Measurements from ENCODE around the gene KRT72. TPM values are rescaled to one million over a fixed set of nuclear protein-coding genes. Genes with fewer than 3 reads are reported as not detected.

The KRT72 gene
- total and polyA plus RNA-seq, 10 donors = 0.52 to 2.2 (median 0.93) TPM; not detected in 1

DNA sequence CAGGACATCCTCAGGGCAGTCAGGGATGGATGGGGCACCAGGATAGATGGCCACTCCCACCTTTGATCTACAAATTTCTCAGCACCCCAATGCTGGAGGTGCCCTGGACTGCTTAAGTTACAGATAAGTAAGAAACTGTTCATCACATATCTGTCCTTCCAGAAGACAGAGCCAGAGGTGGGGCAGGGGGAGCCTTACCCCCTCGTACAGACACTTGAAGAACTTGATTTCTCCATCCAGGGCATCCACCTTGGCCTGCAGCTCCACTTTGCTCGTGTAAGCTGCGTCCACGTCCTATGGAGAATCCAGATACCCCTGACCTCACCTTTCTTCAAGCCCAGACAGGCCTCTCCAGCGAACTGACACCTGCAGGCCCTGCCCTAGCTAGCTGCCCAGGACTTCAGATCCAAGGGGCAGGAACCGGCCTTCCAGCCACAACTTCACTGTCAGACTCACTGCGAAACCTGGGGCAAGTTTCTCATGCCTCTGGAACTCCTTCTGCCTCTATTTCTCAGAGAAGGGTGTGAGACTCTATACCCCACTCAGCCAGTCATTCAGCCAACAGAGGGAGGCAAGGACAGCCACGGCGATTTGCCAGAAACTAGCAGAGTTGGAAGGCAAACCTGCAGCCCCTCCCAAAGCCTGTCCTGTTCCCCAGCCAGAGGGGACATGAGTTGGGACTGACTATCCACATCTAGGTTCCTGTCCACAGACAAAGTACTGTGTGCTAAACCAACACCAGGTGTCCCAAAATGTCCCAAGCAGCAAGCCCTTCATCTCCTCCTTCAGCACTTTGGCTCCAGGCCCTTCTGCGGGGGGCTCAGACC, 13.3 kb upstream of the KRT72 start:
- TF ChIP-seq POLR2A (IDR thresholded peaks at IDR 0.05) (no peak), POLR2AphosphoS5 (IDR thresholded peaks at IDR 0.05) (no peak)
- TF ChIP-seq, protein P1, sequence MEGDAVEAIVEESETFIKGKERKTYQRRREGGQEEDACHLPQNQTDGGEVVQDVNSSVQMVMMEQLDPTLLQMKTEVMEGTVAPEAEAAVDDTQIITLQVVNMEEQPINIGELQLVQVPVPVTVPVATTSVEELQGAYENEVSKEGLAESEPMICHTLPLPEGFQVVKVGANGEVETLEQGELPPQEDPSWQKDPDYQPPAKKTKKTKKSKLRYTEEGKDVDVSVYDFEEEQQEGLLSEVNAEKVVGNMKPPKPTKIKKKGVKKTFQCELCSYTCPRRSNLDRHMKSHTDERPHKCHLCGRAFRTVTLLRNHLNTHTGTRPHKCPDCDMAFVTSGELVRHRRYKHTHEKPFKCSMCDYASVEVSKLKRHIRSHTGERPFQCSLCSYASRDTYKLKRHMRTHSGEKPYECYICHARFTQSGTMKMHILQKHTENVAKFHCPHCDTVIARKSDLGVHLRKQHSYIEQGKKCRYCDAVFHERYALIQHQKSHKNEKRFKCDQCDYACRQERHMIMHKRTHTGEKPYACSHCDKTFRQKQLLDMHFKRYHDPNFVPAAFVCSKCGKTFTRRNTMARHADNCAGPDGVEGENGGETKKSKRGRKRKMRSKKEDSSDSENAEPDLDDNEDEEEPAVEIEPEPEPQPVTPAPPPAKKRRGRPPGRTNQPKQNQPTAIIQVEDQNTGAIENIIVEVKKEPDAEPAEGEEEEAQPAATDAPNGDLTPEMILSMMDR (IDR thresholded peaks at IDR 0.05 in 8 of 11, conservative IDR thresholded peaks at IDR 0.05 in 3 of 11) = no peak
- 79 to 92% (median 88%) methylated on average over 10 of the region's 10 CpGs for WGBS, 5 donors
- H3K4me3 ChIP-seq = no peak overlapping the region
- intact Hi-C loops (cut with DNase I; ENCODE audit: low total_unique reads) = no loop called here
- H3K9me3 ChIP-seq = no peaks in the 10 kb centered on the region
- no peak for DNase-seq
- H3K4me1 ChIP-seq = peaks cover 0 to 10% (median 1%) of the 10 kb centered on the region in 6 donors
- peaks cover 0 to 32% (median 0%) of the 10 kb centered on the region in 7 donors for H3K27me3 ChIP-seq (replicated peaks in 1 of 7)
- no peaks in the 10 kb centered on the region for H3K36me3 ChIP-seq
- no peak overlapping the region for H3K27ac ChIP-seq

DNA sequence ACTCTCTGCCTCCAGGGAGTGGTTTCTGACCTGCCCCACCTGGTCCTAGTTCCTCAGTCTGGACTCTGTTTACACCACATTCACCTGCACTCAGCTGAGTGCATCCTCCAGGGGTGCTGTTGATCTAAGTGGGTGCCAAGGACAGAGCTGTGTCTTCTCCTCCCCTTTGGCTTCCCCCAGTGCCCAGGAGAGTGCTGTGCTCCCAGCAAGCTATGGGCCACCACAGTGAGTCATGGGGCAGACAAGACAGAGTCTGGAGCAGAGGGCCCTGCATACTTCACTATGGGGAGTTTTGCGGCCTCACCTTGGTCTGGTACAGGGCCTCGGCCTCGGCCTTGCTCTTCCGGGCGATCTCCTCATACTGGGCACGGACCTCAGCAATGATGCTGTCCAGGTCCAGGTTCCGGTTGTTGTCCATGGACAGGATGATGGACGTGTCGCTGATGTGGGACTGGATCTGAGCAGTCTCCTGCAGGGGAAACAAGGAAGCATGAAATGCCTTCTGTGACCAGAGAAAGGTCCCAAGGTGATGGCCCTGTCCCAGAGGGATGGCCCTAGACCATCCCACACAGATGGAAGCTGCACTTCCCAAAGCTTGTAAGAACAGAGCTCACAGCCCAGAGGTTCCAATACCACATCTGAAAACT, 12.2 kb upstream of the KRT72 start:
- TF ChIP-seq POLR2AphosphoS5 (IDR thresholded peaks at IDR 0.05) = no peak
- TF ChIP-seq POLR2A (IDR thresholded peaks at IDR 0.05) = no peak
- TF ChIP-seq, protein P1 (IDR thresholded peaks at IDR 0.05 in 8 of 11, conservative IDR thresholded peaks at IDR 0.05 in 3 of 11) = no peak
- H3K4me3 ChIP-seq = no peak overlapping the region
- intact Hi-C loops (cut with DNase I; ENCODE audit: low total_unique reads) = no loop called here
- WGBS, 5 donors = 89 to 96% (median 92%) methylated on average over 9 of the region's 9 CpGs
- H3K36me3 ChIP-seq = no peaks in the 10 kb centered on the region
- no peaks in the 10 kb centered on the region for H3K9me3 ChIP-seq
- H3K4me1 ChIP-seq = peaks cover 0 to 10% (median 1%) of the 10 kb centered on the region in 6 donors
- H3K27ac ChIP-seq = no peak overlapping the region
- H3K27me3 ChIP-seq (replicated peaks in 1 of 7) = peaks cover 0 to 40% (median 0%) of the 10 kb centered on the region in 7 donors
- DNase-seq = no peak

DNA sequence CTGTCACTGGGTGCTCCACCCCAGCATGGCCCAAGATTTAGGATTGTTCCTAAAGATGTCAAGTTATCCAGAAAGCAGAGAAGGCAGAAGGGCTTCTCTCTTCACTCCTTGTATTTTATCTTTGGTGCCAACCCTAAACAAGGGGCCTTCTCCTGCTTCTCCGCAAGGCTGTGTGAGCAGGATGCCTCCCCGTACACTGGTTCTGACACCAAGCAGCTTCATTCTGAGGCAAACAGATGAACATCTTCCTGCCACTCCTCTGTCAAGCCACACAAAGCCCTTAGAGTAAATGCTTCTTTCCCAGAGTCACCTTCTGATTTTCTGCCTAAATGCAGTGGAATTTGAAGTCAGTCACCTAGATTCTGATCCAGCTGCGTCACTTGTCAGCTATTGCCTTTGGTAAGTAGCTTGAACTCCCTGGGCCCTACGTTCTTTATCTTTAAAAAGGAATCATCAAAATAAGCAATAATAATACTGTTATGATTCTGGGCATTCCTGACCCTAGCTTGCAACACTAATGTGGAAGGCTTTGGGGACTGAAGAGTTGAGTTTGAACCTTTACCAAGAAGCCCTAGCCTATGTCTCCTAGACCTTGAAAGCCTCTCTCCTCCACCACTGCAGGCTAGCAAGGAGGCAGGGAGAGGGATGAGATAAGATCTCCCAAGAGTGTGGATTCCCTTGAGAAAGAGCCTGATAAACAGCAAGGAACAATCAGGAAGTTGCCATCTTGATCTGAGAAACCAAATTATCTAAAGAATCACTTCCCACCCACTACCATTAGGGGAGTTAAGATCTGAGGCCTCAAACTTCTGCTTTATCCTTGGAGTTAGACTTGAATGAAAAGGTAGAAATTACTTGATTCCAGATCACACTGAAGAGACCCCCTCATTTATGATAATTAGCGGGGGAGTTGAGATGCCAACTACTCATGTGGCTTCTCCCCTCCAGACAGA, 11.4 kb upstream of the KRT72 start:
- Histone ChIP-seq H3K27me3 (replicated peaks in 1 of 7) (peaks cover 0 to 34% (median 0%) of the 10 kb centered on the region in 7 donors), H3K9me3 (no peaks in the 10 kb centered on the region), H3K4me3 (no peak overlapping the region), H3K4me1 (peaks cover 0 to 10% (median 1%) of the 10 kb centered on the region in 6 donors), H3K36me3 (no peaks in the 10 kb centered on the region), H3K27ac (no peak overlapping the region)
- WGBS, 5 donors = 84 to 92% (median 85%) methylated on average over 5 of the region's 5 CpGs
- DNase-seq = no peak
- intact Hi-C loops (cut with DNase I; ENCODE audit: low total_unique reads) = no loop called here
- no peak for TF ChIP-seq POLR2A (IDR thresholded peaks at IDR 0.05)
- TF ChIP-seq POLR2AphosphoS5 (IDR thresholded peaks at IDR 0.05) = no peak
- TF ChIP-seq, protein P1 (IDR thresholded peaks at IDR 0.05 in 8 of 11, conservative IDR thresholded peaks at IDR 0.05 in 3 of 11) = no peak

Measured in spleen (tissue), 11 donors.